HG02885 (cell line): ENCODE data around the gene ARSG.
"Not testable (repeated sequence)": the region's sequence is repeated elsewhere in the genome, so short reads cannot be mapped to it uniquely, and the experiment has no call there.

ENCODE experiments used
- ATAC-seq: cut with Tn5 transposase; IDR thresholded peaks from one replicate; pipeline ENCODE4 v1.9.1; 2021; ENCODE audit warnings: mild to moderate bottlenecking; ENCODE audit not compliant: unreplicated experiment, poor library complexity

ARSG gene

DNA sequence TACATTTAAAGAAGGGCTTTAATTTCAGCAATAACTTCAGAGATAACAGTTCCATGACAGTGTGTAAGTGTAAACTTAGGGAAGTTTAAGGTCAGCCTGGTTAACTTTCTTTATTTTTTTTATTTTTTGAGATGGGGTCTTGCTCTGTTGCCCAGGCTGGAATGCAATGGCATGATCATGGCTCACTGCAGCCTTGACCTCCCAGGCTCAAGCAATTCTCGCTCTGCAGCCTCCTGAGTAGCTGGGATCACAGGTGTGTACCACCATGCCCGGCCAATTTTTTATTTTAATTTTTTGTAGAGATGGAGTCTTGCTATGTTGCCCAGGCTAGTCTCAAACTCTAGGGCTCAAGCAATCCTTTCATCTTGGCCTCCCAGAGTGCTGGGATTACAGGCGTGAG lies 15.0 kb upstream of the ARSG start:
- not testable (repeated sequence) for ATAC-seq

GRCh38 chr17:68277807-68278206 lies 13.5 kb upstream of the ARSG start:
- ATAC-seq: no peak

DNA sequence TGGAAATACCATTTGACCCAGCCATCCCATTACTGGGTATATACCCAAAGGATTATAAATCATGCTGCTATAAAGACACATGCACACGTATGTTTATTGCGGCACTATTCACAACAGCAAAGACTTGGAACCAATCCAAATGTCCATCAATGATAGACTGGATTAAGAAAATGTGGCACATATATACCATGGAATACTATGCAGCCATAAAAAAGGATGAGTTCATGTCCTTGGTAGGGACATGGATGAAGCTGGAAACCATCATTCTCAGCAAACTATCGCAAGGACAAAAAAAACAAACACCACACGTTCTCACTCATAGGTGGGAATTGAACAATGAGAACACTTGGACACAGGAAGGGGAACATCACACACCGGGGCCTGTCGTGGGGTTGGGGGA lies 9.3 kb upstream of the ARSG start:
- not testable (repeated sequence) for ATAC-seq

DNA sequence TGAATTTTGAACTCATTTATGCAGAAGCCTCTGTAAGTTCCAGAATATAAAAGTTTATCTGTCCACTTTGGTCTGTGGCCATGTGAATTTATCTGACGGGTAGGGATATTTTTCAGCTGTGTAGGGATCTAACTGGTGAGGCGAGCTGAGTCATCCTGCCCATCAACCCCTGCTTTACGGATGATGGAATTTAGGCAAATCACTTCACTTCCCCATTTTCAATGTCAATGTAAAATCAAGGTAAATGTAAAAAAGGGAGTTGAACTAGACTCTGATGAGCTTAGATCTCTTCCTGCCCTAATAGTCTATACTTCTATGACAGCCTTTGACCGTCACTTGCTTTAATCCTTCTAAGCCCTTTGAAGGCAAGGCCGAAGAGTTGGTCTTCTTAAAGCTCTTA lies 2.9 kb upstream of the ARSG start:
- ATAC-seq: no peak

GRCh38 chr17:68288804-68289203 lies 2.5 kb upstream of the ARSG start:
- ATAC-seq: no peak

- ATAC-seq: no peak
Measured at GRCh38 chr17:68289473-68289872, 1.8 kb upstream of the ARSG start.

DNA sequence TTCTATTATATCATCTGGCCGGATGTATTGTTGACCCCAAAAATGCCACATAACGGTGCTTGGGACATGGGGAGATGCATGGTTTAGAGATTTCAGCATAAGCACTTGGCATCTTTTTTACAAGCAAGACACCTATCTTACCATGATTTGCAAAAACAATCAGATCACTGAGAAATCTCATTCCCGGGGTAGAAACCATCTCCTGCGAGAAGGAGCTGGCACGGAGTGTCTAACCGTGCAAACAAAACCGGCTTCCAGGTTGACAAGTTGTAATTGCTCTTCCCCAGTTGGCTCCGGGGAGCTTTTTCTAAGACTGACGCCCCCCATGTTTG lies 1.4 kb upstream of the ARSG start:
- ATAC-seq: no peak

GRCh38 chr17:68290268-68290954 lies 884 bp upstream of the ARSG start:
- ATAC-seq: no peak

DNA sequence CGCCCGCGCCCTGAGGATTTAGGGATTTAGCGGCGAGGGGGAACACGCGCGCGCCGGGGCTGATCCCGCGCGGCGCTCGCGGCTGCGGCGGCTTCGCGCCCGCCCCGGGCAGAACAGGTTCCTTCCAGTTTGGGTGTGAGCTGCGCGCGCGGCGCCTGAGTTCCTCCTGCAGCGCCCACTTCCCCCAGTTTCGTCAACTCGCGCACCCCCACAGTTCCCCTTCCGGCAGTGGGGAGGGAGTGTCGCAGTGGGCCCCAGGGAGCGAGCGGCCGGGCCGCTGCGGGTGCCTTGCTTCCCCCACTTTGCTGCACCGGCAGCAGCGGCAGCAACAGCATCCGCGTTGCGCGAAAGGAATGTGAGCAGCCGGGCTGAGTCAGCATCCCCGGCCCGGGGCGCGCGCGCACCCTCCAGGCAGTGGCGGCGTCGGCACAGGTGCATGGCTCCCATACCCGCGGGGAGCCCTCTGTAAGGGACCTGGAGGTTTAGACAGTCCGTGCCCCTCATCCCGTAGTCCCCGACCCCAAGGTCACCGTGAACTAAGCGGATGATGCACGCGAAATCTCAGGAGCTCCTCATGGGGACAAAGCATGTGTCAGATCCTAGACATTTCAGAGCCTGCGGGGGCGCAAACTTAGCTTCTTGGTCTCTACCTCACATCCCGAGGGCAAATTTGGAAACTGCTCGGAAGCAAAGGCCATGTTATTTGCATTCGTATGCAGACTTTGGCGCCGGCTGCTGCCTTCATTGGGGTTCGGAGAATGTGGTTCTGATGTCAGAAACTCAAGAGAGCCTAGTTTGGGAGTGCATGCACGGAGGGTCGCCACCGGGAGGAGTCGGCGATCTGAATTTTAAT lies 767 bp downstream of the ARSG start:
- ATAC-seq: peak; percentile 65

- no peak for ATAC-seq
Measured at GRCh38 chr17:68292689-68293040, 1.4 kb downstream of the ARSG start.

DNA sequence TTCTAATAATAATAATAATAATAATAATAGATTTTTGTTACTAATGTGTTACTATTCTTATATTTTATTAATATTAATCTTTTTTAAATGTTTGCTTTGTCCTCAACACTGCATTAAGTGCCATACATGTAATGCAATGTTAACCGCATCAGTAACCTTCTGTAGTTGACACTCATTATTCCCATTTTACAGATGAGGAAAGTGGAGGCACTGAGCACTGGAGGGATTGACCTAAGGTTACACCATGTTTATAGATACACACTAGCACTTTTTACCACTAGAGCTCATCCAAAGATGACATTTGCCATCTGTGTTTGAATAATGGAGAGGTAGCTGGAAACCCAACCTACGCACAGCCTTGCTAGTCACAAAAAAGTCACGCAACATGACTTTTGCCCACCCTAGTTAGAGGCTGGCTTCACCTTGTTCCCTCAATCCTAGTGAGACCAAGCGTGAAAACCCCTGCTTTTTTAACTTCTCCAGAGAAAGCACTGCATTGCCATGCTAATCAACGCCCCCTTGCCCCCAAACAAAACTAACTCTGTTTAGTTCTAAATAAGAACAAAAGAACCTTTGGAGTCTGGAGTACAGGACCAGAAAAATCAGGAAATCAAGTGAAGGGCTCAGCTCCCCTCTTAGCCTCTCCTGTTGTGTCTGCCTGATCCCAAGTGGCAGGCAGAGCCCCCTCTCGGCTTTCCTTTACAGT lies 2.3 kb downstream of the ARSG start:
- ATAC-seq: no peak

DNA sequence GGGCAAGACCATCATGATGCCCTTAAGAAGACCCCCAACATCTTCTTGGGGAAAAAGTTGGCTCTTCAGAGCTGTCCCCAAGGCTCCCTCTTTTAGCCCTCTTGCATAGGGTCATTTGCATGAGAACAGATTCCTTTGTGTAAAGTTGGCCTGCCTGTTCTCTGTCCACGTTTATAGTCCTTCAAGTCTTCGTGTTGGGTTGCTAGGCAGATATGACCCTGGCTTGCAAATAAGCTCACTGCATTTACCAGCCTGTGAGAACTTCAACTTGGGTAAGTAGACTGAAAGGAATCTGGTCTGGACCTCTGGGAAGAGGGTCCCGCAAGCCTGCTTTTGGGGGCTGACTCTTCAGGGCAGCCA lies 2.9 kb downstream of the ARSG start:
- no peak for ATAC-seq

GRCh38 chr17:68294617-68295016 lies 3.3 kb downstream of the ARSG start:
- ATAC-seq: no peak

DNA sequence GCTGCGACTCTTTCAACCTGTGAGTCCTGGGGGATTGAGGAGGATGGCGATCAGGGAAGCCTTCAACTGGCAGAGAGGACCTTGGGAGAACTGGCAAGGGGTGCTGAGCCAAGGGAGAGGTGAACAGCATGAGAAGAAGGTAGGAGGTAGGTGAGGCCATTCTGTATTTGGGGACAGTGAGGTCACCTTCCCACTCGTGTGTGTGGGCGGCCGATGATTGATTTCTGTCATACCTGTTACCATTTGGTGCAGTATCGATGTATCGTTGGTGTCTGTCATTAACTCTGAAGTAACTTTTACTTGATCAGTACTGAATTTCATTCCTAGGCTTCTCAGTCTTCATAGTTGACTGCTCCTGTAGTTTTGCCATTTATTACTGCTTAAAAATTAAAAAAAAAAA lies 3.8 kb downstream of the ARSG start:
- ATAC-seq: no peak

DNA sequence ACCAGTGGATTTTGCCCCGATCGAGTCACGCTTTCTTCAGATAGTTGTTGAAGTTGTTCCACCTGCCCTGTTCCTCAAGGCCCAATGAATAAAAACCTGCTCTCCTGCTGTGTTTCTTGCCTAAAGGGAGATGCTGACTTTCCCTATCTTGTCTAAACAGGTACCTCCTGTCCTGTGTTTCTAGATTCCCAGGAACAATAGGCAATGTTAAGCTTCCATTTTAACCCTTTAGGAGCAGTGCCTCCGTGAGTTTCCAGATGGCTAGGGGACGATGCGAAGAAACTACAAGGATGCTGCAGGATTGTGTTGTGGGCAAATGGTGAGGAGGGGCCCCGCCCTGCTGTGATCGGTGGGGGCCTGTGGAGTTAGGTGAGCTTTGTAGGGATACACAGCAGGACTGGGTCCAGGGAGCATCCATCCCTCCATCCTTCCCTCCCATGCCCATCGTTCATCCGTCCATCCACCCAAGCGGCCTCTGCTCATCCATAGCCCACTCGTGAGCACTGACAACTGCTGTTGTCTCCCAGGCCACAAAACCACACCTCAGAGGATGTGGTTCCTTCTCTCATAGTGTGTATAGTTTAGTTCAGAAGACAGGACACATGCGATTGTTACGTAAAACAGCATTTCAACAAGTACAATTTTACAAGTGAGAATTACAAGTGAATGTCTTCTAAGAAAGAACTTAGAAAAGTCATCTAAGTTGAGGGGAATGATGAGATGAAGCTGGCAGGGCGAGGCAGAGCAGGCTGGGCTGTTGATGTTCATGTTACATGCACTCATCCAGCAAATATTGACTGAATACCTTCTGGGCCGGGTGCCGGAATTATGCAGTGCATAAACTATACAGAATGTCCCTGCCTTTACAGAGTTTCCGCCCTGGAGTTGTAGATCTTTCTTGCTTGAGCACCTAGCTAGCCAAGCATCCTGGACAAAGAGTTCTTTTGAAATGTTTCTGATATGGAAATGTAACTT lies 5.2 kb downstream of the ARSG start:
- no peak for ATAC-seq

DNA sequence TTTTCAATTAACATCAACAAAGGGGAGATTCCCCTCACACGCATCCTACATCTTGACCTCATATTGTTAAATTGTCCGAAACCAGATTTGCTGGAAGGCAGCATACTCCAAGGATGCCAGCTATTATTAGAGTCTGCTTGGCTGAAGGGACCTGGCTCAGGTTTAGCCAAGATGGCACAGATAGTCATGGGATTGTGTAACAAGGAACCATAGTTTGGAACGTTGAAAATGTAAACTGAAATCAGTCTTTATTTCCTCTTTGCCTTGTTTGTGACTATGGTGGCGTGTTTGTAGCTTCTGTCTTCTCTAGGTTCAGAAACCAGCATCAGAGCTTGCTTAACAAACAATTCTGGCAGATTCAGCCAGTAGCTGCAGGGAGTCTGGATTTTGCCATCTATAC lies 5.9 kb downstream of the ARSG start:
- ATAC-seq: no peak

GRCh38 chr17:68298601-68299000 lies 7.3 kb downstream of the ARSG start:
- no peak for ATAC-seq

GRCh38 chr17:68299817-68300216 lies 8.5 kb downstream of the ARSG start:
- no peak for ATAC-seq

DNA sequence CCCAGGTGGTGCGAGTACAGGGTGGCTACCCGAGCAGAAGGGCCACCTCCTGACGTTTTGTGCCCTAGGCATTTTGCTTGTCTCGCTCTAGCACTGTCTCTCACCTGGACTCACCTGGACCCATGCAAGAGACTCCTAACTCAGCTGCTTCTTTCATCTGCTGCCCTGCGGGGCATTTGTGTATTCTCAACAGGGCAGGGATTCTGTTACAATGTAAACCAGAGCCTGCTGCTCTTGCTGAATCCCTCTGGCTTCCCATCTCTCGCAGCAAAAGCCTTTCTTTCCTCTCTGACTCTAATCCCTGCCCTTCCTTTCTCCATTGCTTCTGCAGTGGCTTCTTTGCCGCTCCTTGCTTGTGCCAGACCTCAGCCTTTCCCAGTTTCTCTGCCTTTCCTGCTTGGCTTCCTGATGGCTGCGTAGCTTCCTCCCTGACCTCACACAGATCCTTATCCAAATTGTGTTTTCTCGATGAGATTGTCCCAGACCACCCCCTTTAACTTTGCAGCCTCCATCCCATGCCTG lies 10.2 kb downstream of the ARSG start:
- ATAC-seq: no peak

DNA sequence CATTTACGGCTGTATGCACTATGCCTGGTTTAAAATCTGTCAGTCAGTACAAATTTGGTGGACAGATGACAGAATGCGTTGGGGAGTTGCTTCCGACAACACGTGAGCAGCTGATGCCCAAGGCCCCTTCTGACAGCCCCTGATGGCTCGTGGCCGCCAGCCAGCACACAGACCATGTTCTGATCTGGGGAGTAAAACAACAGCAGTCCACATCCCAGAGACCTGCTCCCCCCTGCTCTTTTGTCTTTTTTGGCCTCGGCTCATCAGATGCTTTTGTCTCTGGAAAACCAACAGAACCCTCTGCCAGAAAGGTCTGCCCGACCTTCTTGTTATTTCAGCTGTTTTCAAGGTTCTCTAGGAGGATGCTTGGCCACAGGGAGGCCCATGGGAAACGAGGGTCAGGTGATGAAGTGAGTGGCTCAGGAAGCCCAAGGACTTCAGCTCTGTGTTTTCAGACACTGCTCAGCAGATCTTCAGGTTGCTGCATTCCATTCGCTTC lies 10.8 kb downstream of the ARSG start:
- ATAC-seq: no peak
